H9 (cell line): ENCODE results near the gene CDH13. TPM values are rescaled to one million over a fixed set of nuclear protein-coding genes. Genes with fewer than 3 reads are reported as not detected.

Experiments
- DNase-seq: peaks from one replicate; pipeline ENCODE4 v3.0.0-alpha.2; 2017
- H2AFZ ChIP-seq: one replicate; pipeline ENCODE4 v1.6.1; 2013; ENCODE audit warnings: mild to moderate bottlenecking, low read length, control low read depth, moderate library complexity
- H2AK5ac ChIP-seq: 2 replicates; pipeline ENCODE4 v1.6.1; 2013; ENCODE audit warnings: low read length, control low read depth, mixed read lengths; ENCODE audit not compliant: insufficient read length
- H2BK120ac ChIP-seq: one replicate; pipeline ENCODE4 v1.6.1; 2013; ENCODE audit warnings: low read depth, mild to moderate bottlenecking, low read length, control low read depth, inconsistent platforms; ENCODE audit not compliant: poor library complexity, severe bottlenecking
- H2BK12ac ChIP-seq: 2 replicates; pipeline ENCODE4 v1.6.1; 2013; ENCODE audit warnings: low read length, control low read depth, mixed read lengths, low read depth; ENCODE audit not compliant: insufficient read length
- H2BK15ac ChIP-seq: 2 replicates; pipeline ENCODE4 v1.6.1; 2013; ENCODE audit warnings: low read depth, low read length, control low read depth
- H2BK20ac ChIP-seq: one replicate; pipeline ENCODE4 v1.6.1; 2013; ENCODE audit warnings: low read depth, mild to moderate bottlenecking, low read length, control low read depth, inconsistent platforms; ENCODE audit not compliant: poor library complexity, severe bottlenecking
- H2BK5ac ChIP-seq: 2 replicates; pipeline ENCODE4 v1.6.1; 2013; ENCODE audit warnings: low read length, control low read depth, mixed read lengths; ENCODE audit not compliant: insufficient read length
- H3K14ac ChIP-seq: 2 replicates; pipeline ENCODE4 v1.6.1; 2013; ENCODE audit warnings: low read length, control low read depth; ENCODE audit not compliant: insufficient read depth
- H3K18ac ChIP-seq: 2 replicates; pipeline ENCODE4 v1.6.1; 2013; ENCODE audit warnings: low read depth, mild to moderate bottlenecking, mixed read lengths, low read length, control low read depth; ENCODE audit not compliant: insufficient read length
- H3K23ac ChIP-seq: 2 replicates; pipeline ENCODE4 v1.6.1; 2013; ENCODE audit warnings: low read length, control low read depth, mixed read lengths, low read depth; ENCODE audit not compliant: insufficient read length
- H3K23me2 ChIP-seq: 2 replicates; pipeline ENCODE4 v1.6.1; 2013; ENCODE audit warnings: low read depth, mild to moderate bottlenecking, mixed read lengths, low read length, control low read depth; ENCODE audit not compliant: insufficient read length, poor library complexity, severe bottlenecking
- H3K27ac ChIP-seq: 2 replicates; pipeline ENCODE4 v1.5.1; 2013; ENCODE audit warnings: low read length, control low read depth, mixed read lengths, low read depth; ENCODE audit not compliant: insufficient read length
- H3K27me3 ChIP-seq: 2 replicates; pipeline ENCODE4 v1.6.1; 2013; ENCODE audit warnings: low read length, control low read depth, inconsistent platforms; ENCODE audit not compliant: insufficient read depth
- H3K4ac ChIP-seq: 2 replicates; pipeline ENCODE4 v1.6.1; 2013; ENCODE audit warnings: low read depth, mild to moderate bottlenecking, control low read depth, inconsistent platforms, low read length, moderate library complexity
- H3K4me1 ChIP-seq: 2 replicates; pipeline ENCODE4 v1.6.1; 2013; ENCODE audit warnings: low read length, control low read depth, inconsistent platforms; ENCODE audit not compliant: insufficient read depth
- H3K4me2 ChIP-seq: 2 replicates; pipeline ENCODE4 v1.6.1; 2013; ENCODE audit warnings: low read length, control low read depth, mixed read lengths; ENCODE audit not compliant: insufficient read length, insufficient read depth
- H3K56ac ChIP-seq: 2 replicates; pipeline ENCODE4 v1.6.1; 2013; ENCODE audit warnings: low read depth, mild to moderate bottlenecking, mixed read lengths, low read length, control low read depth; ENCODE audit not compliant: insufficient read length
- H3K79me1 ChIP-seq: 2 replicates; pipeline ENCODE4 v1.6.1; 2013; ENCODE audit warnings: low read depth, mild to moderate bottlenecking, moderate library complexity, low read length, control low read depth, inconsistent platforms; ENCODE audit not compliant: insufficient read depth, poor library complexity, severe bottlenecking
- H3K79me2 ChIP-seq: 2 replicates; pipeline ENCODE4 v1.6.1; 2013; ENCODE audit warnings: low read length, control low read depth, inconsistent platforms; ENCODE audit not compliant: insufficient read depth
- H3K9ac ChIP-seq: 2 replicates; pipeline ENCODE4 v1.6.1; 2013; ENCODE audit warnings: low read length, control low read depth, mixed read lengths; ENCODE audit not compliant: insufficient read length; ENCODE audit errors: extremely low read depth
- H3K9me3 ChIP-seq: one replicate; pipeline ENCODE4 v1.6.1; 2013; ENCODE audit warnings: low read depth, low read length, inconsistent platforms; ENCODE audit not compliant: control insufficient read depth
- H3T11ph ChIP-seq: one replicate; pipeline ENCODE4 v1.6.1; 2013; ENCODE audit warnings: mild to moderate bottlenecking, low read length, control low read depth, inconsistent platforms
- H4K20me1 ChIP-seq: one replicate; pipeline ENCODE4 v1.6.1; 2013; ENCODE audit not compliant: control insufficient read depth, insufficient read length, insufficient read depth
- H4K5ac ChIP-seq: 2 replicates; pipeline ENCODE4 v1.6.1; 2013; ENCODE audit warnings: low read depth, mild to moderate bottlenecking, mixed read lengths, low read length, control low read depth; ENCODE audit not compliant: insufficient read length
- H4K8ac ChIP-seq: replicated peaks from 2 replicates; pipeline ENCODE4 v1.6.1; 2013; ENCODE audit warnings: low read length, control low read depth, mixed read lengths, low read depth; ENCODE audit not compliant: insufficient read length
- H4K91ac ChIP-seq: 2 replicates; pipeline ENCODE4 v1.6.1; 2013; ENCODE audit warnings: low read depth, mild to moderate bottlenecking, moderate library complexity, mixed read lengths, low read length, control low read depth; ENCODE audit not compliant: insufficient read length
- H3K27ac Mint-ChIP-seq, 3 experiments: 2 replicates in 2 of 3; 3 replicates in 1 of 3; pipeline ENCODE4 v1.8.0; 2020 to 2021; ENCODE audit warnings: mixed read lengths in 3 of 3, mild to moderate bottlenecking in 1 of 3, moderate library complexity in 1 of 3
- H3K27me3 Mint-ChIP-seq: 2 replicates; pipeline ENCODE4 v1.8.0; 2021; ENCODE audit warnings: low read depth, mild to moderate bottlenecking, moderate library complexity, mixed read lengths
- H3K36me3 Mint-ChIP-seq, 3 experiments: 2 replicates in 2 of 3; 3 replicates in 1 of 3; pipeline ENCODE4 v1.8.0; 2020 to 2021; ENCODE audit warnings: low read depth in 3 of 3, mixed read lengths in 3 of 3; ENCODE audit not compliant: insufficient read depth in 1 of 3
- H3K4me1 Mint-ChIP-seq, 2 experiments: 2 replicates each; pipeline ENCODE4 v1.8.0; 2020; ENCODE audit warnings: mixed read lengths in 2 of 2
- H3K4me3 Mint-ChIP-seq, 2 experiments: 2 replicates in 1 of 2; 3 replicates in 1 of 2; pipeline ENCODE4 v1.8.0; 2020 to 2021; ENCODE audit warnings: mild to moderate bottlenecking in 2 of 2, mixed read lengths in 2 of 2, moderate library complexity in 1 of 2
- H3K9me3 Mint-ChIP-seq, 2 experiments: 2 replicates in 1 of 2; 3 replicates in 1 of 2; pipeline ENCODE4 v1.8.0; 2020; ENCODE audit warnings: mild to moderate bottlenecking in 2 of 2, mixed read lengths in 2 of 2, moderate library complexity in 1 of 2
- CTCF ChIP-seq: fragments of 200-600 bp; sonication (generic); conservative IDR thresholded peaks from 3 replicates; pipeline ENCODE4 v1.8.0; 2021; ENCODE audit warnings: antibody characterized with exemption, mild to moderate bottlenecking
- WGBS: extraction: QIAGEN DNeasy Blood & Tissue Kit; methylation state at CpG from one replicate; pipeline ENCODE4 v1.1.7; 2013; ENCODE audit warnings: missing lambda C conversion rate, low lambda C conversion rate, mixed read lengths; ENCODE audit not compliant: insufficient read length; ENCODE audit errors: extremely low coverage; 5-methylcytosine and 5-hydroxymethylcytosine counted together
- total RNA-seq: library from RNA; stranded (reverse); gene quantifications from 2 replicates; pipeline ENCODE4 v1.2.1, GENCODE V29; 2021

CDH13 gene
- total RNA-seq, 1 experiment from 2014 or later: 1.5 TPM

GRCh38 chr16:82658796-82659195, 32.0 kb downstream of the CDH13 start:
- Mint-ChIP-seq H3K27me3 (no peaks in the 10 kb centered on the region), H3K4me3 (no peak overlapping the region), H3K9me3 (no peaks in the 10 kb centered on the region), H3K27ac (no peak overlapping the region), H3K36me3 (no peaks in the 10 kb centered on the region), H3K4me1 (peaks cover 21 to 27% of the 10 kb centered on the region in 2 experiments)
- no peak overlapping the region for H3K56ac ChIP-seq
- no peak overlapping the region for H3K14ac ChIP-seq
- H3K79me2 ChIP-seq: no peaks in the 10 kb centered on the region
- DNase-seq: no peak
- H2BK15ac ChIP-seq: no peak overlapping the region
- H4K20me1 ChIP-seq: no peaks in the 10 kb centered on the region
- no peak overlapping the region for H2BK20ac ChIP-seq
- WGBS: no CpG with 5 or more reads among the region's 2 CpGs
- no peak overlapping the region for H2BK12ac ChIP-seq
- H3K23ac ChIP-seq: no peak overlapping the region
- no peak overlapping the region for H4K5ac ChIP-seq
- no peak for TF ChIP-seq CTCF
- H4K91ac ChIP-seq: no peak overlapping the region
- no peak overlapping the region for H3K4me2 ChIP-seq
- H2AK5ac ChIP-seq: no peak overlapping the region
- no peak overlapping the region for H3K9ac ChIP-seq
- no peaks in the 10 kb centered on the region for H3K4me1 ChIP-seq
- H3K23me2 ChIP-seq: no peaks in the 10 kb centered on the region
- no peak overlapping the region for H3K18ac ChIP-seq
- H2BK5ac ChIP-seq: no peak overlapping the region
- H4K8ac ChIP-seq: no peak overlapping the region
- no peak overlapping the region for H2BK120ac ChIP-seq
- no peak overlapping the region for H3T11ph ChIP-seq
- no peaks in the 10 kb centered on the region for H3K79me1 ChIP-seq
- H3K27ac ChIP-seq: no peak overlapping the region
- no peaks in the 10 kb centered on the region for H3K9me3 ChIP-seq
- H3K27me3 ChIP-seq: no peaks in the 10 kb centered on the region
- no peak overlapping the region for H2AFZ ChIP-seq
- H3K4ac ChIP-seq: no peak overlapping the region
